ENCODE results near the gene KIF12.

KIF12 gene

GRCh38 chr9:114069476-114070187, 29.5 kb downstream of the KIF12 start:
- no peaks in the 10 kb centered on the region for H3K36me3 ChIP-seq (ENCODE audit: low read depth)
- no peak overlapping the region for H3K27ac ChIP-seq (ENCODE audit: poor library complexity, severe bottlenecking)
- H3K27me3 ChIP-seq (ENCODE audit: insufficient read depth, poor library complexity, severe bottlenecking) = no peaks in the 10 kb centered on the region
- no peaks in the 10 kb centered on the region for H3K4me1 ChIP-seq (ENCODE audit: insufficient read depth, poor library complexity, severe bottlenecking)
- TF ChIP-seq CTCF (IDR thresholded peaks at IDR 0.05; ENCODE audit: poor library complexity, severe bottlenecking) = no peak
- H3K4me3 ChIP-seq (ENCODE audit: severe bottlenecking) = no peak overlapping the region
- no peak for ATAC-seq (ENCODE audit: low read depth)
- no peaks in the 10 kb centered on the region for H3K9me3 ChIP-seq (ENCODE audit: severe bottlenecking)
- DNase-seq (ENCODE audit: low spot score) = peak; percentile 27

DNA sequence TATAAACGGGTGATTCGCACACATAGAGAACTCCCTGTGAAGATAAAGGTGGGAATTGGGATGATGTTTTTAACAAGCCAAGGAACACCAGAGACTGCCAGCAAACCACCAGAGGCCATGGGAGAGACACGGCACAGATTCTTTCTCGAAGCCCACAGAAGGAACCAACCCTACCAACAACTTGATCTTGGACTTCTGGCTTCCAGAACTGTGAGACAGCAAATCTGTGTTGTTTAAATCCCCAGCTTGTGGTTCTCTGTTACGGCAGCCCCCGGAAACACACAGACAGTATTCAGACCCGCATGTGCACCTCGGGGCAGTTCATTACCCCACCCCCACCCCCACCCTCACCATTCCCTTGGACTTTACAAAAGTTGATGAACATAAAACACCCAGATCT, 33.8 kb downstream of the KIF12 start:
- Histone ChIP-seq H3K4me3 (ENCODE audit: severe bottlenecking) (no peak overlapping the region), H3K36me3 (ENCODE audit: low read depth) (no peaks in the 10 kb centered on the region), H3K27ac (ENCODE audit: poor library complexity, severe bottlenecking) (no peak overlapping the region), H3K9me3 (ENCODE audit: severe bottlenecking) (no peaks in the 10 kb centered on the region), H3K27me3 (ENCODE audit: insufficient read depth, poor library complexity, severe bottlenecking) (no peaks in the 10 kb centered on the region), H3K4me1 (ENCODE audit: insufficient read depth, poor library complexity, severe bottlenecking) (no peaks in the 10 kb centered on the region)
- ATAC-seq (ENCODE audit: low read depth) (no peak), DNase-seq (ENCODE audit: low spot score) (no peak)
- no peak for TF ChIP-seq CTCF (IDR thresholded peaks at IDR 0.05; ENCODE audit: poor library complexity, severe bottlenecking)

- Histone ChIP-seq H3K9me3 (ENCODE audit: severe bottlenecking) (no peaks in the 10 kb centered on the region), H3K36me3 (ENCODE audit: low read depth) (no peaks in the 10 kb centered on the region), H3K4me1 (ENCODE audit: insufficient read depth, poor library complexity, severe bottlenecking) (no peaks in the 10 kb centered on the region), H3K4me3 (ENCODE audit: severe bottlenecking) (no peak overlapping the region), H3K27ac (ENCODE audit: poor library complexity, severe bottlenecking) (no peak overlapping the region), H3K27me3 (ENCODE audit: insufficient read depth, poor library complexity, severe bottlenecking) (no peaks in the 10 kb centered on the region)
- no peak for TF ChIP-seq CTCF (IDR thresholded peaks at IDR 0.05; ENCODE audit: poor library complexity, severe bottlenecking)
- ATAC-seq (ENCODE audit: low read depth) = no peak; the same call in 2 of the 3 replicates
- DNase-seq (ENCODE audit: low spot score) = no peak
Measured at GRCh38 chr9:114061830-114062474, 37.1 kb downstream of the KIF12 start.

DNA sequence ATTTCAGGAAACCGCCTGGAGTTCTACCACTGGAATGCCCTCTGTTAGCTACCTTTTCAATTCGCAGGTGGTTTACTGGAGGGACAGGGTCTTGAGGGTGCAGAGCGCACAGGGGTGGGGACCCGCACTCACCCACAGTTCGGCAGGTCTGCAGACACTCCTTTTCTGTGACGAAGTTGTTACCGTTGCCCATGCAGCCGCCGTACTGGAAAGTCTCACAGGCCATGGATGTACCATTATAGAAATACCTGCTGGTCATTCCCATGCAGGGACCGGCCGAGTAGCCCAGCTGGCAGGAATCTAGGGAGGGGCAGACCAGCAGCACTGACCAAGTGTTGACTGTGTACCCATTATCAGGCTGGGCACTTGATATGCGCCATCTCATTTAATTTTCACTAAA, 37.8 kb downstream of the KIF12 start:
- no peak for DNase-seq (ENCODE audit: low spot score)
- no peaks in the 10 kb centered on the region for H3K36me3 ChIP-seq (ENCODE audit: low read depth)
- H3K27me3 ChIP-seq (ENCODE audit: insufficient read depth, poor library complexity, severe bottlenecking) = no peaks in the 10 kb centered on the region
- ATAC-seq (ENCODE audit: low read depth) = no peak
- H3K9me3 ChIP-seq (ENCODE audit: severe bottlenecking) = no peaks in the 10 kb centered on the region
- no peak for TF ChIP-seq CTCF (IDR thresholded peaks at IDR 0.05; ENCODE audit: poor library complexity, severe bottlenecking)
- no peaks in the 10 kb centered on the region for H3K4me1 ChIP-seq (ENCODE audit: insufficient read depth, poor library complexity, severe bottlenecking)
- H3K27ac ChIP-seq (ENCODE audit: poor library complexity, severe bottlenecking) = no peak overlapping the region
- no peak overlapping the region for H3K4me3 ChIP-seq (ENCODE audit: severe bottlenecking)

- H3K27ac ChIP-seq (ENCODE audit: poor library complexity, severe bottlenecking) = no peak overlapping the region
- no peaks in the 10 kb centered on the region for H3K36me3 ChIP-seq (ENCODE audit: low read depth)
- no peak for ATAC-seq (ENCODE audit: low read depth)
- DNase-seq (ENCODE audit: low spot score) = no peak
- no peaks in the 10 kb centered on the region for H3K9me3 ChIP-seq (ENCODE audit: severe bottlenecking)
- no peak for TF ChIP-seq CTCF (IDR thresholded peaks at IDR 0.05; ENCODE audit: poor library complexity, severe bottlenecking)
- H3K4me3 ChIP-seq (ENCODE audit: severe bottlenecking) = no peak overlapping the region
- no peaks in the 10 kb centered on the region for H3K27me3 ChIP-seq (ENCODE audit: insufficient read depth, poor library complexity, severe bottlenecking)
- no peaks in the 10 kb centered on the region for H3K4me1 ChIP-seq (ENCODE audit: insufficient read depth, poor library complexity, severe bottlenecking)
Measured at GRCh38 chr9:114060711-114061110, 38.4 kb downstream of the KIF12 start.

Data from RWPE2 (cell line).